IMR-90 (cell line): ENCODE data around the gene MUC21. TPM values are rescaled to one million over a fixed set of nuclear protein-coding genes. Genes with fewer than 3 reads are reported as not detected.

Source experiments
- ATAC-seq: fragments of 200-7000 bp; cut with Tn5 transposase; 2 replicates; pipeline ENCODE4 v1.9.1; 2020; ENCODE audit warnings: low read depth, mild to moderate bottlenecking, moderate library complexity
- BruUV-seq: library from RNA; stranded (reverse); fragments of 400-500 nt; replicated peaks from 2 replicates; lab custom pipeline; 2021; lab: Mats Ljungman, UMichigan
- CTCF ChIA-PET: fragments of 300-600 bp; formaldehyde crosslinking; extraction: SDS; loops from one replicate; lab custom pipeline; 2021; ENCODE audit warnings: antibody characterized with exemption; lab: Yijun Ruan, JAX
- POLR2A ChIA-PET: fragments of 300-600 bp; sonication (Branson Sonifier 250); formaldehyde crosslinking; loops from one replicate; lab custom pipeline; 2022; ENCODE audit warnings: antibody characterized with exemption; ENCODE audit not compliant: unreplicated experiment; lab: Charles Lee
- DNase-seq: peaks from one replicate; pipeline ENCODE4 v3.0.0; 2013
- H2AFZ ChIP-seq: replicated peaks from 2 replicates; pipeline ENCODE3; 2013; ENCODE audit warnings: low read length, mild to moderate bottlenecking; ENCODE audit not compliant: poor library complexity
- H2AK5ac ChIP-seq: 2 replicates; pipeline ENCODE4 v1.6.1; 2013; ENCODE audit warnings: low read depth, low read length, inconsistent platforms
- H2AK9ac ChIP-seq: replicated peaks from 2 replicates; pipeline ENCODE3; 2013; ENCODE audit warnings: mild to moderate bottlenecking, low read depth, low read length, moderate library complexity; ENCODE audit not compliant: poor library complexity
- H2BK120ac ChIP-seq: 2 replicates; pipeline ENCODE4 v1.6.1; 2013; ENCODE audit warnings: low read depth, low read length, inconsistent platforms
- H2BK15ac ChIP-seq: 3 replicates; pipeline ENCODE4 v1.6.1; 2013; ENCODE audit warnings: low read depth, low read length, inconsistent platforms
- H2BK20ac ChIP-seq: 2 replicates; pipeline ENCODE4 v1.6.1; 2013; ENCODE audit warnings: low read depth, mild to moderate bottlenecking, inconsistent platforms, low read length, moderate library complexity
- H2BK5ac ChIP-seq: 2 replicates; pipeline ENCODE4 v1.6.1; 2013; ENCODE audit warnings: mild to moderate bottlenecking, low read depth, low read length, inconsistent platforms; ENCODE audit not compliant: poor library complexity, severe bottlenecking
- H3K14ac ChIP-seq: replicated peaks from 2 replicates; pipeline ENCODE4 v1.6.1; 2013; ENCODE audit warnings: low read depth, low read length, inconsistent platforms
- H3K18ac ChIP-seq: 2 replicates; pipeline ENCODE4 v1.6.1; 2013; ENCODE audit warnings: low read depth, low read length, control low read depth
- H3K23ac ChIP-seq: 2 replicates; pipeline ENCODE4 v1.6.1; 2013; ENCODE audit warnings: low read depth, low read length, inconsistent platforms
- H3K27ac ChIP-seq: 2 replicates; pipeline ENCODE4 v1.5.1; 2013; ENCODE audit warnings: mild to moderate bottlenecking, control low read depth, low read length; ENCODE audit not compliant: insufficient read depth
- H3K27me3 ChIP-seq: 2 replicates; pipeline ENCODE4 v1.6.1; 2013; ENCODE audit warnings: low read length; ENCODE audit not compliant: control insufficient read depth, insufficient read depth
- H3K36me3 ChIP-seq: 2 replicates; pipeline ENCODE4 v1.6.1; 2013; ENCODE audit warnings: low read length, mixed read lengths; ENCODE audit not compliant: control insufficient read depth, insufficient read depth
- H3K4ac ChIP-seq: 2 replicates; pipeline ENCODE4 v1.6.1; 2013; ENCODE audit warnings: low read depth, low read length, inconsistent platforms
- H3K4me1 ChIP-seq: 2 replicates; pipeline ENCODE4 v1.6.1; 2013; ENCODE audit warnings: low read length, mixed read lengths; ENCODE audit not compliant: control insufficient read depth, insufficient read depth
- H3K4me2 ChIP-seq: 2 replicates; pipeline ENCODE4 v1.6.1; 2013; ENCODE audit warnings: low read depth, mild to moderate bottlenecking, control low read depth, low read length, moderate library complexity
- H3K4me3 ChIP-seq: 2 replicates; pipeline ENCODE4 v1.5.1; 2013; ENCODE audit warnings: low read depth, mild to moderate bottlenecking, control low read depth, low read length, moderate library complexity; ENCODE audit not compliant: insufficient read depth
- H3K56ac ChIP-seq: 2 replicates; pipeline ENCODE4 v1.6.1; 2013; ENCODE audit warnings: low read length, inconsistent platforms; ENCODE audit not compliant: insufficient read depth; ENCODE audit errors: extremely low read depth
- H3K79me1 ChIP-seq, 2 experiments: 2 replicates each; pipeline ENCODE4 v1.6.1; 2013; ENCODE audit warnings: low read length in 2 of 2, inconsistent platforms in 1 of 2, low read depth in 1 of 2
- H3K9ac ChIP-seq: 2 replicates; pipeline ENCODE4 v1.6.1; 2013; ENCODE audit warnings: low read depth, low read length, control low read depth
- H3K9me1 ChIP-seq: 2 replicates; pipeline ENCODE4 v1.6.1; 2013; ENCODE audit warnings: low read length, inconsistent platforms; ENCODE audit not compliant: insufficient read depth
- H3K9me3 ChIP-seq: 2 replicates; pipeline ENCODE4 v1.6.1; 2013; ENCODE audit warnings: low read length; ENCODE audit not compliant: control insufficient read depth, insufficient read depth
- H4K20me1 ChIP-seq: 2 replicates; pipeline ENCODE4 v1.6.1; 2013; ENCODE audit warnings: low read length, inconsistent platforms; ENCODE audit not compliant: insufficient read depth
- H4K5ac ChIP-seq: 2 replicates; pipeline ENCODE4 v1.6.1; 2013; ENCODE audit warnings: mild to moderate bottlenecking, low read depth, low read length, control low read depth
- H4K8ac ChIP-seq, 2 experiments: 2 replicates each; pipeline ENCODE4 v1.6.1; 2013; ENCODE audit warnings: low read depth in 2 of 2, low read length in 2 of 2, control low read depth in 1 of 2, inconsistent platforms in 1 of 2
- H4K91ac ChIP-seq: 2 replicates; pipeline ENCODE4 v1.6.1; 2013; ENCODE audit warnings: low read depth, low read length, inconsistent platforms; ENCODE audit not compliant: insufficient read depth
- BHLHE40 ChIP-seq: fragments of 150-350 bp; IDR thresholded peaks from 2 replicates; pipeline ENCODE4 v1.6.1; 2016; ENCODE audit warnings: mild to moderate bottlenecking, low read depth, low read length
- CEBPB ChIP-seq: IDR thresholded peaks from 2 replicates; pipeline ENCODE4 v1.6.1; 2012; ENCODE audit warnings: low read depth, low read length, improper control_type of control experiment
- MAZ ChIP-seq: IDR thresholded peaks from 2 replicates; pipeline ENCODE4 v1.6.1; 2012; ENCODE audit warnings: low read depth, mild to moderate bottlenecking, low read length, improper control_type of control experiment, moderate library complexity, borderline replicate concordance
- MXI1 ChIP-seq: IDR thresholded peaks from 2 replicates; pipeline ENCODE4 v1.6.1; 2012; ENCODE audit warnings: low read depth, mild to moderate bottlenecking, low read length, moderate library complexity, borderline replicate concordance
- POLR2A ChIP-seq: IDR thresholded peaks from 2 replicates; pipeline ENCODE4 v1.6.1; 2012; ENCODE audit warnings: mild to moderate bottlenecking, low read depth, low read length
- RAD21 ChIP-seq: IDR thresholded peaks from 2 replicates; pipeline ENCODE4 v1.6.1; 2012; ENCODE audit warnings: low read length, improper control_type of control experiment
- RCOR1 ChIP-seq: IDR thresholded peaks from 2 replicates; pipeline ENCODE4 v1.6.1; 2012; ENCODE audit warnings: mild to moderate bottlenecking, low read length, improper control_type of control experiment; ENCODE audit not compliant: insufficient replicate concordance
- SMC3 ChIP-seq: fragments of 150-350 bp; IDR thresholded peaks from 2 replicates; pipeline ENCODE4 v1.6.1; 2016; ENCODE audit warnings: low read depth, mild to moderate bottlenecking, antibody characterized with exemption, low read length, moderate library complexity
- WGBS, 2 experiments: methylation state at CpG; one replicate each; pipeline versions ENCODE4 v1.1.5 to v1.1.7; 2013; ENCODE audit warnings: missing lambda C conversion rate in 2 of 2; ENCODE audit not compliant: insufficient read length in 1 of 2; ENCODE audit errors: extremely low coverage in 2 of 2; 5-methylcytosine and 5-hydroxymethylcytosine counted together
- dilution Hi-C: fragments of 300-500 bp; cut with HindIII; formaldehyde crosslinking; loops from one replicate; pipeline ENCODE4 v1.14.3; 2018; ENCODE audit warnings: low sequenced_read_pairs; ENCODE audit not compliant: unreplicated experiment
- in situ Hi-C: fragments of 300-500 bp; cut with MboI; formaldehyde crosslinking; loops from 3 replicates; pipeline ENCODE4 v1.14.3; 2019; ENCODE audit warnings: low sequenced_read_pairs, inconsistent platforms, mixed read lengths
- intact Hi-C: fragments of 100-400 bp; cut with micrococcal nuclease; formaldehyde crosslinking; loops from 2 replicates; pipeline ENCODE4 v1.10.0; 2022
- polyA plus RNA-seq, 3 experiments: library from polyadenylated mRNA; depleted of rRNA; stranded (reverse); fragments of >200 nt; gene quantifications; 2 replicates each; pipeline ENCODE4 v1.2.3, GENCODE V29; 2012; ENCODE audit warnings: low replicate concordance in 1 of 3
- total RNA-seq: library from RNA; depleted of rRNA; stranded (reverse); fragments of >200 nt; gene quantifications from 2 replicates; pipeline ENCODE4 v1.2.3, GENCODE V29; 2012
- TF ChIP-seq, protein P1 (sequence below): fragments of 150-350 bp; IDR thresholded peaks from 2 replicates; pipeline ENCODE4 v1.6.1; 2017; ENCODE audit warnings: mild to moderate bottlenecking, antibody characterized with exemption, low read length, low read depth

Gene MUC21
- total and polyA plus RNA-seq, 2 of the 4 experiments (the other 2 are of a cell fraction): not detected

DNA sequence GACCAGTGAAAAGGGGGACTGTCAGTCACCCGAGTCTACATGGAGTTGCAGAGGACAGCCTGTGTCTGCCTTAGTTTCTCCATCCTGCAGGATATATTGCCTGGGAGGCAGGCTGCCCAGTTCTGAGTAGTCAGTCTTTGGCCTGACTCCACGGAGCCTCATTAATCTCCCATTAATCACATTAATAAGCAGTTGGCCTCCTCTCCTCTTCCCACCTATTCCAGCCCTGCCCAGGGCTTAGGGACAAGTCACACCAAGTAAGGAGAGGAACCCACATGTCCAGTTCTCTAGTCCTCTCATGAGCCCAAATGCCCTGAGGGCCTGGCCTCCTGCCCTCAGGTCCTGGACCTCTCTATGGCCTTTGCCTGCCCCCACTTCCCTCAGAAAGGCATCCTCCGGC lies 44.0 kb upstream of the MUC21 start:
- Histone ChIP-seq H3K9me3 (no peaks in the 10 kb centered on the region), H3K4me1 (peaks cover 1% of the 10 kb centered on the region; the same call in 1 of the 2 replicates), H4K8ac (no peak overlapping the region), H3K36me3 (no peaks in the 10 kb centered on the region), H2BK5ac (no peak overlapping the region), H2BK120ac (no peak overlapping the region), H3K79me1 (no peaks in the 10 kb centered on the region), H3K18ac (no peak overlapping the region), H2AK9ac (no peak overlapping the region), H3K4me3 (no peak overlapping the region), H3K9ac (no peak overlapping the region), H2BK15ac (no peak overlapping the region), H3K14ac (no peak overlapping the region), H3K56ac (no peak overlapping the region), H2BK20ac (no peak overlapping the region), H3K27me3 (peaks cover 51% of the 10 kb centered on the region), H3K9me1 (peaks cover 10% of the 10 kb centered on the region), H2AK5ac (no peak overlapping the region), H2AFZ (no peak overlapping the region), H4K5ac (no peak overlapping the region), H3K4ac (no peak overlapping the region), H3K23ac (no peak overlapping the region), H4K91ac (no peak overlapping the region), H3K4me2 (no peak overlapping the region), H4K20me1 (no peaks in the 10 kb centered on the region), H3K27ac (no peak overlapping the region)
- no TSS peak for BruUV-seq
- ChIA-PET CTCF (interaction anchor here (1.1 kb wide), 1 partner anchor 140 kb away, joined by 3 read pairs; no protein-coding TSS in a partner anchor), POLR2A (no interaction called here)
- in situ Hi-C loops (no loop called here), dilution Hi-C loops (no loop called here), intact Hi-C loops (no loop called here)
- TF ChIP-seq, protein P1, sequence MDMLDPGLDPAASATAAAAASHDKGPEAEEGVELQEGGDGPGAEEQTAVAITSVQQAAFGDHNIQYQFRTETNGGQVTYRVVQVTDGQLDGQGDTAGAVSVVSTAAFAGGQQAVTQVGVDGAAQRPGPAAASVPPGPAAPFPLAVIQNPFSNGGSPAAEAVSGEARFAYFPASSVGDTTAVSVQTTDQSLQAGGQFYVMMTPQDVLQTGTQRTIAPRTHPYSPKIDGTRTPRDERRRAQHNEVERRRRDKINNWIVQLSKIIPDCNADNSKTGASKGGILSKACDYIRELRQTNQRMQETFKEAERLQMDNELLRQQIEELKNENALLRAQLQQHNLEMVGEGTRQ: no peak
- TF ChIP-seq RCOR1 (no peak), MXI1 (no peak), POLR2A (no peak), SMC3 (no peak), MAZ (no peak), CEBPB (no peak), BHLHE40 (no peak), RAD21 (no peak)
- ATAC-seq (no peak), DNase-seq (no peak)
- WGBS, 2 experiments: 14% methylated on average over 1 of the region's 3 CpGs; no CpG with 5 or more reads in 1 of the 2 experiments
